Raji (cell line): ENCODE results near the gene ELMO1.

Source experiments
- POLR2A ChIP-seq: IDR thresholded peaks from 2 replicates; pipeline ENCODE4 v1.6.1; 2011; ENCODE audit warnings: low read depth, low read length, control low read depth; ENCODE audit not compliant: insufficient read depth

ELMO1 gene

DNA sequence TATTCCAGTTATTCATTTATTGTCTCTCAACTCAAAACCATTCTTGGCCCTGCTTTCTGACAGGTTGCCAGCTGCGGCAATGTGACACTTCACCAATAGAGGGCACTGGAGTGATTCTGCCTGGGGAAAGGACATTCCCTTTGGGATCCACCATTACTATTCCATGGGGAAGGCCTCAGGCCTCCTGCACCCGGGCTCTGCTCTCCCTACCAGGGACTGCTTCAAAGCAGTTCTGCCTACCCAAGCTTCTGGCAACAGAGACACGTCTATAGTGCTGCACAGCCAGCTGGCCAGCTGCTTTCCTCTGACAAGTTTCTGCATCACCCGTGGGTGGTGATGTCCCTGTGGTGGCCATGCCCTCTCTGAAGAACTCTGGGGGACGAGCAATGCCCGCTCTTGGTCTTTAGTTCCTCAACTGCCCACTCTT is 163.8 kb downstream of the ELMO1 start:
- no peak for TF ChIP-seq POLR2A

DNA sequence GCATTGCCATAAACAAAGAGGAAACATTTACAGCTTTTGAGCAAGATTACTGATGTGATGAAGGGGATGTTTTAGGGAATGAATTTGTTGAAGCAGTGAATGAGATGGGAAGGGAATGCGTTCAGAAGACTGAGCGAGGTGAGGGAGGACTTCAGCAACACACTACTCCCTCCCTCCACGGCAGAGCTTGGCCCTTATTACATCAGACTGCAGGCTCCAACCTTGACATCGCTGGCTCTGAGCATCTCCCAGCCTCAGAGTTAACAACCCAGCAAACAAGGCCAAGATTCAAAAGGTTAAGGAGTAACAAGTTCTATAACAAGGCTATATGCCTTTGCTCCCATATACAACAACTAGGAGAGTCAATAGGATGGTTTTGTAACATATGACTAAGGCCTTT is 164.4 kb downstream of the ELMO1 start:
- no peak for TF ChIP-seq POLR2A

DNA sequence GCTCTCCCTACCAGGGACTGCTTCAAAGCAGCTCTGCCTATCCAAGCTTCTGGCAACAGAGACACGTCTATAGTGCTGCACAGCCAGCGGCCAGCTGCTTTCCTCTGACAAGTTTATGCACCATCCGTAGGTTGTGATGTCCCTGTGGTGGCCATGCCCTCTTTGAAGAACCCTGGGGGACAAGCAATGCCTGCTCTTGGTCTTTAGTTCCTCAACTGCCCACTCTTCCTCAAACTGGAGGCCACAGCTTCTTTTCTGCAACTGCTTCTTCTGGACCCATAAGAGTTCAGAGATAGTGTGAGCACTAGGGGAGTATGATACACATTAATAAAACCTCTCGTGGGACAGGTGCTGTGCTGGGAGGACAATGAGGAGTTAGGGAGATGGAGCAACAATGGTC is 164.9 kb downstream of the ELMO1 start:
- TF ChIP-seq POLR2A: no peak

DNA sequence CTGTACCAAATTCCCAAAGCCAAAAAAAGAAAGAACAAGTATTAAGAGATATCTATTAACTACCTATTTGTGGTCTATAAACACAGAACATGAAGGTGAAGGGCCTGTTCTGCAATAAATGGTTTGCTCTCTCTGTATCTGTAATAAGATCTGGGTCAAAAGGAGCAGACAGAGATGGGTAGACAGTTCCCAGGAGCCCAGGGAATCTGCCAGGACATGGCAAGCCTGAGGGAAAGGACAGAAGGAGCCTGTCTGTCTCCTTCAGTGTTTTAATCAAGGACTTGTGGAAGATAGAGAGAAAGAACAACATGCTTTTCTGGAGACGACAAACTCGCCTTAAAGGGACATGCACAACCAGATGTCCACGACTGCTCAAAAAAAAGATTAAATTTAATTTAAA is 165.7 kb downstream of the ELMO1 start:
- no peak for TF ChIP-seq POLR2A

DNA sequence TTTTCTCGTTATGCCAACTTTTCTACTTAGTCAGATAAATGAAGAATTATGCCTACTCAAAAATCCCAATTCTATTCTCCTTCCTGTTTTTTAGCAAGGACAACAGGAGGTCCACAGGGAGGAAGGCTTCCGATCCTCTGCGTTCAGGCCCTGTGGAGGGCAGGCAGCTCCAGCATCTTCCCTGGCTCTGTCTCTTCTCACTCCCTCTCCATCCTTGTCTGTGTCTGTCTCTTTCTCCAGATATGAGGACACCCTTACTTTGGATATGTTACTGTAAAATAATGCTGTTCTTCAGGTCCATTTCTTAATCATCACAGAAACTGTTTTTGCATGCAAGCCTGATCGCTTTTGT is 166.6 kb downstream of the ELMO1 start:
- no peak for TF ChIP-seq POLR2A

DNA sequence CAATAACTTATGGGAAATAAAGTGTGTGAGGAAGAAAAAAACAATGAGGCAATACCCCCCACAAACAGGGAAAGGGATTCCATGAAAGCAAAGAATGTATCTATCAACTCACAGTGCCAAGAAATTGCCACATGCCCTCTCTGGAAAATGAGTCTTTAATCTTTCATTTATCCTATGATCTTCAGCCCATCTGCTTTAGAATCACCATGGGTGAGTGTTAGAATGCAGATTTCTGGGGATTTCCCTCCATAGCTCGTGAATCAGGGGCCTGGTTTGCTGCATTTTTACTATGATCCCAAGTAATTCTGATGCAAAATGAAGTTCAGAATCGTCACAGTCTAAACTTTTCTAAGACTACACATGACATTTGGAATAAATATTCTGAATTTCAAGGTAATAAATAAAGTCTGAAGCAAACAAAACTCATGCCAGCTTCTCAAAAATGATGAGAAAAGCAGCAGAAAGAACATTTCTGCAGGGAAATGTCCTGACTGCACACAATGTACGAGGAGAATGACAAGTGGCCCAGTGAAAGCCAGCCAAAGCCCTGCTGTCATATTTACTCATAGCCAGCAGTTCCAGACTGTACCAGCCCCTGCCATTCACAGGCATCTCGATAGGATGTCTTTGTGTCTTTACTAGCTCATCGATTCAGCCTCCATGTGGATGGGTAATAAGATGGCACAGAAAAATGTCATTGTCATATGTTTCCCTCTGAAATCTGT is 167.1 kb downstream of the ELMO1 start:
- TF ChIP-seq POLR2A: no peak

DNA sequence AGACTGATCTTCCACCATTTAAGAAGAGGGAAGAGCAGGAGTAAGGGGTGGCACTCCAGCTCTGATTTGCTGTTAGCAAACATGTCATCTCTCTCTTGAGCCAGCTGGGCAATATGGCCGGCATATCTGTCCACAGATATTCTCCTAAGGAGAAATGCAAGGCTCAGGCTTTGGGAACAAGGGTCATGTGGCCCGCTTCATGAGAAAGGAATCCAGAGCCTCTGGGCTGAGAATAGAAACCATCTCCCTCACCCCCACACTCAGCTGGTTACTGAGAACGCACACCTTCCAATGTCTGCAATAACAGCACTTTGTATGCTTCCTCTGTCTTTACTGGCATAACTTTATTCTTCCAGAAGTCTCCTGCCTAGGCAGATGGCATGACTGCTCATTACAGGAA is 171.2 kb downstream of the ELMO1 start:
- no peak for TF ChIP-seq POLR2A

DNA sequence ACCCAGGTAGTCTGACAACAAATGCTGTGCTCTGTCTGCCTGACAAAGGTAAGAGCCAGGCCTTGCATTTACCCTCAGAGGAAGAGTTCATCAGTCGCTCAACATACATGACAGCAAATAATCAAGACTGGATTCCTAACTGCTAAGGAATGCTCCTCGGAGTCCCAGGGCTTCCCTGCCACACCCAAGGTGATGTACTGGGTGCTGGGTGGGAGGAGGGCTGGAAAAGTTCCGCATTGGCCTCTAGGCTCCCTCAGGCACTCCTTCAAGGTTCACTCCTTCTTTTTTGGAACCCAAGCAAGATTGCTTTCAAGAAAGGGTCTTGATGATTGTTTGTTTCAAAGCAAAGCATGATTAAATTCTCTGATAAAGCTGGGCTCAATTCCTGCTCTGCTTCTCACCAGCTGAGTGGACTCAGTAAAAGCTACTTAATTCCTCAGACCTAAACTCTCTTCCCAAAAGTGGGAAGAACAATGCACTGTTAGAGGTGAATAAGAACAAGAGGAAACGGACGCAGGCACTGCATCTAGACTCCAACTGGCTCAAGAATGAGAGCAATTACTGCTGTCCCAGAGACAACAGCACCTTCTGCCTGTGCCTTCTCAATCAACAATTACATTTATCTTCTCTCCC is 173.5 kb downstream of the ELMO1 start:
- no peak for TF ChIP-seq POLR2A

DNA sequence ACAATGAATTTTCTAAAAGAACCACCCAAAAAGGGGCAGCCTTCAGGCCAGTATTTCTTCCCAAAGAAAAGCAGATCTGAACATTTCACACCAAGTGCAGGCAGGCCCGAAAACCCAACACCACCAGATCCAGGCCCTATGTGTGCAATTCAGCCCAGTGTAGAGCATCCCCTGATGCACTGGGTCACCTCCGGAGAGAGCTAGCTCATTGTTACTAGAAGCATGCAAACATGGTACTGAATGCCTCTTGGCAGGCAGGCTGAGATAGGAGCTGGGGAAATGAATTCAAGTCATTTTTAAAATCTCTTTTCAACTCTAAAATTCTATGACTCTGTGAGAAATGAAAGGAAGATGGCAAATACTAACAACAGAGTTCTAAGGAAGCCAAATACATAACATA is 174.8 kb downstream of the ELMO1 start:
- TF ChIP-seq POLR2A: no peak

DNA sequence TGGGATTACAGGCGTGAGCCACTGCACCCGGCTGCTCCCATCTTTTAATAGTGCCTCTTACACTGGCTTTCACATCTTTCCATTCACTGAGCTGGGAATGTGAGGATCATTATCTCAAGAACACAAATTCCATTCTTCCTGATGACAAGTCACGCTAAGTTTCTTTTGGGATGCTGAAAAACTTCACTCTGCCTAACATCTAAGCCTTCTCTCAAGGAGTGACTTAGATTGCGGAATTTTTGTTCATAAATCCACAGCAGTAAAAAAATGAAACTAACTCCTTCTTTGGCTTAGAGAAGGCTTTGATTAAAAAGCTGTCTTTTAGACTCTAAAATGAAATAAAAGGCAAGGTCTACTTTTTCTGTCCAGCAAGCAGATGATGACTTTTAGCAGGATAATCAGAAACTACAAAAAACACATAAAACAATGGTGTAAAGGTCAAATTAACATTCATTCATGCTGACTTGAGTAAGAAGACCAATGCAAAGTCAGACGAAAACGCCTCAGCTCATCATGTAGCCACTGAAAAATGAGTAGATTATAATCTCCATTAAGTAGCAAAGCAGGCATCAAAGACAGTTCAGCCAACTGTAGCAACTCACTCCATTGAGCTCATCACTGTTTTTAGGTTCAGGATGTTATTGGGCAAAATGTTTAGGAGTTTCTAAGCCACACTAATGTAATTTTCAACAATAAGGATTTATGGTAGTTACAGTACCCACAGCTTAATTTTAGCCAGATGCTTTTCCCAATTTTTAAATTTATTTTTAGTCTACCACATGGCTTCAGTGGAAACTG is 178.8 kb downstream of the ELMO1 start:
- TF ChIP-seq POLR2A: no peak

DNA sequence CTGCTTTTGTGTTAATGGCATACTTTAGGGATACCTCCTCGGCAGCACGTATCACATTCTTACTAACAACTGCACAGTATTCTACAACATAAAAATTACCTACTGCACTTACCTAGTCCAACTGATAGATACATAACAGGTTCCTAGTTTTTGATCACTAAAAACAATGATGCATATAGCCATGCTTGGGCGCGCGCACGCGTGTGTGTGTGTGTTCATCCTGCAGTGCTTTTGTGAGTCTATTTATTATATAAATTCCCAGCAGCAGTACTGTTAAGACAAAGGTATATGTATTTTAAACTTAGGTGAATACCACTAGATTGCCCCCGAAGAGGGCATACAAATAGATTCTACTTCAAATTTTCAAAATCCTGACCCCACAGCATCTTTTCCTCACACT is 181.4 kb downstream of the ELMO1 start:
- TF ChIP-seq POLR2A: no peak

DNA sequence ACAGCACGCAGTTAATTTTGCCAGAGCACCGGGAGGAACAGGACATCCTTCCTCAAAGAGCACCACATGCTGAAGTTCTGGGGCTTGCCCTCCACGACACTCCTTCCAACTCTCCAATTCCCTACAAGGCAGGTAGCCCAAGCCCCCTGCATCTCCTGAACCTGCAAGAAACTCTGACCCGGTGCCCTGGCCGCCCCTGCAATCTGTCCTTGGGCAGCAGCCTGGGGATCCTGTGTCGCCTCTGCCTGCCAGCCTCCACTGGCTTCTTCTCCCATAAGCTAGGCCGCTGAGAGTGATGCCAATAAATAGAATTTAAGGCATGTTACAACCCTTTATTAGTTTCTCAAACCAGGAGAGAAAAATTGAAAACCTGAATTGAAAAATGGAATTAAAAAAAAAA is 182.8 kb downstream of the ELMO1 start:
- TF ChIP-seq POLR2A: no peak

DNA sequence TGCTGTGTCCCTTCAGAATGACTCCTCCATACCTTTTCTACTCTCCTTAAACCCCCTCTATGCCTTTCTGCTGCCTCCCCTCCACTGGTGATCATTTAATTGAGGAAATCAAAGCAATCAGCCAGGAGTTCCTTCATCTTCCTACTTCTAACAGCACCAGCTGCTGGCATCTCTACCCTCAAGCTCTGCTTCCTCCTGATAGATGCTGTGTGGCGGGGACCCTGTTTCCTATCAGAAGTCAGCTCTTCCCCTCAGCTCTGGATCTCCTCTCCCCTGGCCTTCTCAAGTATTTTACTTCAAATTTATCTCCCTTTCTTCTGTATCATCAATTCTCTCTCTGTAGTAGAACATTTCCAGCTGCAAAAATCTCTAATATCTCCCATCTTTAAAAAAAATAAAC is 183.7 kb downstream of the ELMO1 start:
- no peak for TF ChIP-seq POLR2A

DNA sequence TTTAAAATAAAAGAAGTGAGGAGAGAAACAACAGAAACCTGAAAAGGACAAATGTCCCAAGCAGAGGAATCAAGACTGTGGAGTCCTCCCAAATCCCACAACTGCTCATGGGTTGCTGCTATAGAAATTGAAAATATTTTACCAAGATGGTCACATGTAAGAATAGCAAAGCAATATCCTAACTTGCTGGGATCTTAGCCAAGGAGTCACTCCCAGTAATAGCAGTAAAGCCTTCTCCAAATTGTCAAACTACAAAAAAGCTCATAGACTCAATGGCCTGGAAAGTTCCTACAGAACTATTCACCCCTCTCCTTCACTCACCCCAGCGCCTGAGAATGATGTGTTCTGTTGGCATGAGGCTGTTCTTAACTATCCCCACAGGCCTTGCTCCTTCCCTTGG is 186.5 kb downstream of the ELMO1 start:
- no peak for TF ChIP-seq POLR2A

DNA sequence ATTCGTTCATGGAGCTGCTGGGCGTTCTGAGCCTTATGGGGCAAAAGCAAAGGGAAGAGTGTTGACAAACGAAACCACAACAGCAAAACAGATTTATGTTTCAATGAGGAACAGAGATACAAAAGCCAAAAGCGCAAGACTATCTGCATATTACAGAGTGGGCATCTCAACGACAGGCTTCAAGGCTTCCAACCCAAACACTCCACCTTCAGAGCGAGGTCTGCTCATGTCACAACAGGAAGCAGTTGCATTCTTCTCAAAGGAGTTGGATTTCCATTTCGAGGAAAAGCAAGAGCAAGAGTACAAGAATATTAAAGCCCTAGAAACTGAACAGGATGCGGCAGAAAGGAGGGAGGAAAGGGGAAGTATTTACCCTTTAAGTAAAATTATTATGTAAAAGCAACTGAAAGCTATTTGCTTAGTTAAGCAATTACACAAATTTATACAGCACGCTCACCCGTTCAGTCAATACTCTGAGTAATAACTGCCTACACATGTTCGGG is 189.3 kb downstream of the ELMO1 start:
- TF ChIP-seq POLR2A: no peak

DNA sequence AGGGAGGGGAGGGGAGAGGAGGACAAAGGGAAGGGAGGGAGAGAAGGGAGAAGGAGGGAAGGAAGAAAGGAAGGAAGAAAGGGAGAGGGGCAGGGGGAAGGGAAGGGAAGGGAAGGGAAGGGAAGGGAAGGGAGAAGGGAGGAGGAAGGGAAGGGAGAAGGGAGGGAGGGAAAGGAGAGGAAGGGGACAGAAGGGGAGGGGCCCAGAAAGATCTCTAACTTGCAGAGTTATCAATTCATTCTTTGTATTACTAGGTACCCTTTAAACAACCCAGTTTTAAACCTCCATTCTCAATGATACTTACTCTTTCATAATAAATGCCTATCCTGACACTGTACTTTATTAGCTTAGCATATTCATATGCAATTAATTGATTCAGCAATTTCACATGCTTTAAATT is 192.0 kb downstream of the ELMO1 start:
- TF ChIP-seq POLR2A: no peak

DNA sequence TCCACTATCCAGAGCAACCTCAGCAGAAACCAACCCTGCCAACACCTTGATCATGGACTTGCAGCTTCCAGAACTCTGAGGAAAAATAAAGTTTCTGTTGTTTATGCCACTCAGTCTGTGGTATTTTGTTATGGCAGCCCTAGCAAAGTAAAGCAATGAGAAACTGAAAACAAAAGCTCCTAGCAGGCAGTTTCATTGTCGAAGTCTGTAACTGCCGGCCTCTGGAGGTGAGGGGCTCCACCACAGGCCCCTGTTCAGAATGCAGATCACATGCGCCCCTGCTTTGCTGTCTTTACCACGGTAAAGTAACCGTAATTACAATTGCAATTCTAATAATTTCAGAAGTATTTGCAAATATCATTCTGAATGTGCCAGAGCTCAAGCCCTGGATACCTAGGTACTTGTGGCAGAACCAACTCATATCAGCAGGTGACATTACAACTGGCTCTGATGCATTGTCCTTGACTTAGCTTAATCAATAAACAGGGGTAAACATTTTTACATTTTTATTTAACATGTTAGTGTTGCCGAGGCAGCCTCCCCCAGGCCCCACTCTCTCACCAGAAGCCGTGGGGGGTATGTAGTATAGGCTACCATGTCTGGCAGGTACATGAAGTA is 193.2 kb downstream of the ELMO1 start:
- TF ChIP-seq POLR2A: no peak
